NCI-H2227 (cell line): ENCODE measurements around the gene RALA.
"Not testable (repeated sequence)": the region's sequence is repeated elsewhere in the genome, so short reads cannot be mapped to it uniquely, and the experiment has no call there.

Experiments used
- DNase-seq: peaks from one replicate; lab custom pipeline; 2025; ENCODE audit not compliant: unreplicated experiment; lab: John Stamatoyannopoulos, UW

The RALA gene

DNA sequence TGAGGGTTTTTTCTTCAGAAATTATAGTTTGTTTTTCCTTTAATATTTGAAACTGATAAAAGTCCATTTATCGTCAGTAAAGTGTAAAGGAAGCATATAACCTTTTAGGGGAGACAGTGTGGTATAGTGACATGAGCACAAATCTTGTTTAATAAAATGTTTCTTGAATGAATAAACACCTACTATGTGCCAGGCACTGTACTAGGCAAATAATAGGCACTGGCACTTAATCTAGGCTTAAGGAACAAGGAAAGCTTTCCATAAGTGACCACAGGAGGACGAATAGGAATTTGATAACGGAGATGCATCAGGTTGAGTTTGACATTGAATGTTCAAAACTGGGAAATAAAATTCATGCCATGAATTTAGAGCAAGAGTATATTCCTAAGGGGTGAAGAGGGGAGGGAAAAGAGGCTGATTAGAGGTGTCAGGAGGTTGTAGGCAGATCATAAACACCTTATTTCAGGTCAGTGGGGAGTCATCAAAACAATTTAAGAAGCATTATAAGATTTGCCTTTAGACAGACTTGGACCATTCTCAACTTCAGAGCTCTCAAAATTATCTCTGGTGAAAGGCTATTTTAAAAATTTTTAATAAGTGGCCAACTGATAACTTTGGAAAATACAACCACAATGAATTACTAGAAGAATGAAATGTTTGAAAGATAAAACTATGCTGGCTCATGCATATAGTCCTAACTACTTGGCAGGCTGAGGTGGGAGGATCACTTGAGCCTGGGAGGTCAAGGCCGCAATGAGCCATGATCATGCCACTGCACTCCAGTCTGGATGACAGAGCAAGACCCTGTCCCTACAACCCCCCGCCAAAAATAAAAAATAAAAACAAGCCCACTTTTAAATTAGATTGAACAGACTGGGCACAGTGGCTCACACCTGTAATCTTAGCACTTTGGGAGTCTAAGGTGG lies 22.4 kb downstream of the RALA start:
- no peak for DNase-seq

DNA sequence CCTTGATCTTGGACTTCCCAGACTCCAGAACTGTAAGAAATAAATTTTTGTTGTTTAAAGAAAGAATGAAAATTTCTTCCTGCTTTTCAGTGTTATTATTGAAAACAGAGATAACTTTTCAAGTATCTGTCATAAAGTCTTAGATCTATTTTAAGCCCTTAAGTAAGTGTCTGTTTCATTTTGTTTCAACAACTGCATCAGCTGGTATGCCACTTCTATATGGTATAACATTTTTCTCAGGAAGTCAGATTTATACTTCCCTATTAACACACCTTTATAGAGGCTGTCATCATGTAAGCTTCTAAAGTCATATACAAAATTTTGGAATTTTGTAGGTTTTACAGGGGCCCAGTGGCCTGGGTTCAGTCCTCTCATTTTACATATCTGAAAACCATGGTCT lies 24.4 kb downstream of the RALA start:
- no peak for DNase-seq

DNA sequence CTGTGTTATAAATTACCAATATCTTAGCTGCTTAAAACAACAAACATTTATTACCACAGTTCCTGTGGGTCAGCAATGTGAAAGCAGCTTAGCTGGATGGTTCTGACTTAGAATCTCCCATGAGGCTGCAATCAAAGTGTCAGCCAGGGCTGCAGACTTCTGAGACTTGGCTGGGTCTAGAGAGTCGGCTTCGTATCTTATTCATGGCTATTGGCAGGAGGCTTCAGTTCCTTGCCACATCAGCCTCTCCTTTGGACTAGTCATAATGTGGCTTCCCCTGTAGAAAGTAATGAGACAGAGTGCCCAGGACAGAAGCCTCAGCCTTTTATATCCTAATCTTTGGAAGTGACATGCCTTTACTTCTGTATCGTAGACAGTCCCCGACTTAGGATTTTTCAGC lies 27.3 kb downstream of the RALA start:
- DNase-seq: no peak

DNA sequence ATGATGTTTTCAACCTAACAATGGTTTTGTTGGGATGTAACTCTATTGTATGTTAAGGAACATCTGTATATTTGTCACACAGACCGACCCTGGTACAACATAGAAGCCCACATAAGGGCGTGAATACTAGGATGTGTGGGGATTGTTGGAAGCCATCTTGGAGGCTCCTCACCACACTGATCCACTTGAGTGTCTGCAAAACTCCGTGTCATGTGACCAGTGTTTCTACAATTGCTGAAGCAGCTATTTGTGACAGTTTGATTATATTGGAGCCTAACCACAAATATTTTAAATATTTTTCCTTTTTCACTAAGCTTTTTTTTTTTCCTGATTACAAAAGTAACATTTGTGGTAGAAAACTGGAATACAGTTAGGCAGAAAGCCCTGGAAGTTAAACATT lies 27.9 kb downstream of the RALA start:
- no peak for DNase-seq

DNA sequence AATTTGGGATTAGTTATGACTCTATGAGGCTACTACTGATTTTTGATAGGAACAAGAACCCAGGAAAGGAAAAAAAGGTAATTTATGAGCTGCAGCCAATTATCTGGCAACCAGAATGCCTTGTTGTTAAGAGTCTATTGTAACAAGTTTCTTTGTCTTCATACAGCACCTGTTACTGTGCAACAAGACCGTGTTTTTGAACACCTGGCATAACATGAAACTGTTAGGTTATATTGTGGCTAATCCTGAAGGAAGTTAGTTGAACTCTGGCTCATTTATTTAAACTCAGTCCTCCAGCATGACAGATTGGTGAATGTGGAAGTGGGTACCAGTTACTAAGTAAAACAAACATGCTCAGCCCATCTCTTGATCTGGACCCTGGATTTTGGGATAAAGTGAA lies 33.0 kb downstream of the RALA start:
- DNase-seq: no peak

DNA sequence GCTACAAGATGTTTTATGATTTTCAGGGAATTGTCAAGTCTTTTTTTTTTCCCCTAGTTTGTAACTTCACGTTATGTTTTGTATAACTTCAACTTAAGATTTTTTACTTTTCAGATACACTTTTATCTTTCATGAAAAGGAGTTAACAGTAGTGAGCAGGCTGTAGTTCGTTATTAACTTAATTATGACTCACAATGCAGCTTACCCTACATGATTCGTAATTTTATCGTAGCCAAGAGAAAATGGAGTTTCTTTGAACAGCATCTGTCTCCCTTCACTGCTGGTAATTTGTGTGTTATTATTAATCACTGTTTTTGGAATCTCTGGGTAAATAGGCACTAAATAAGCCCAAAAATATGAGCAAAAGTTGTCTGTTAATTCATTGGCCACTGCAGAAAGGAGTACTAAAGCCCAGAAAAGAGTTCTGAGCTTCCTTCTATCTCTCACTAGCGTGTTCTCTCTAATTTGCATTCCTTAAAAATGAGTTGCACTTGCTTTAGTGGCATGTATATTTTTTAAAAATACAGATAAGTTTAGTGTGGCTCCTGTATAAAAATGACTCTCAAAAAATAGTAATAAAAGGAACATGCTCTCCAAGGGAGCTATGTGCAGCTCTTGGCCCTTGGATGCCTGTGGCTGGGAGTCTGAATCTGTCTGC lies 36.1 kb downstream of the RALA start:
- no peak for DNase-seq

DNA sequence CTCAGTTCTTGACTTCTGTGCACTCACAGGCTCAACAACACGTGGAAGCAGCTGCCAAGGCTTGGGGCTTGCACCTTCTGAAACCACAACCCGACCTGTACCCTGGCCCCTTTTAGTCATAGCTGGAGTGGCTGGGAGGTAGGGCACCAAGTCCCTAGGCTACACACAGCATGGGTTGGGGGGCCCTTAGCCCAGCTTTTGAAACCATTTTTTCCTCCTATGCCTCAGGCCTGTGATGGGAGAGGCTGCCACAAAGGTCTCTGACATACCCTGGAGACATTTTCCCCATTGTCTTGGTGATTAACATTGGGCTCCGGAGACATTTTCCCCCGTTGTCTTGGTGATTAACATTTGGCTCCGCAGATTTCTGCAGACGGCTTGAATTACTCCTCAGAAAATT lies 38.6 kb downstream of the RALA start:
- DNase-seq: no peak

DNA sequence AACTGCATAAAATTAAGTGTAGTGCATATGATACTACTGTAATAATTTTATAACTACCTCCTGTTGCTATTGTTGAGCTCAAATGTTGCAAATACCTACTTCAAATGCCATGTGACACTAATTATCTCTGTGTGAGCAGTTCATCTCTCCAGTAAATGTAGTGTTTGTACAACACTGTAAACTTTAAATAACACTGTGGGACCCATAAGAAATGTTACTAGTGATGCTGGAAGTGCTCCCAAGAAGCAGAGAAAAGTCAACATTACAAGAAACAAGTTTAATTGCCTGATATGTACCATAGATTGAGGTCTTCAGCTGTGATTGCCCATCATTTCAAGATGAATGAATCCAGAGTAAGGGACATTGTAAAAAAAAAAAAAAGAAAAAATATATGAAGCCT lies 39.9 kb downstream of the RALA start:
- no peak for DNase-seq

DNA sequence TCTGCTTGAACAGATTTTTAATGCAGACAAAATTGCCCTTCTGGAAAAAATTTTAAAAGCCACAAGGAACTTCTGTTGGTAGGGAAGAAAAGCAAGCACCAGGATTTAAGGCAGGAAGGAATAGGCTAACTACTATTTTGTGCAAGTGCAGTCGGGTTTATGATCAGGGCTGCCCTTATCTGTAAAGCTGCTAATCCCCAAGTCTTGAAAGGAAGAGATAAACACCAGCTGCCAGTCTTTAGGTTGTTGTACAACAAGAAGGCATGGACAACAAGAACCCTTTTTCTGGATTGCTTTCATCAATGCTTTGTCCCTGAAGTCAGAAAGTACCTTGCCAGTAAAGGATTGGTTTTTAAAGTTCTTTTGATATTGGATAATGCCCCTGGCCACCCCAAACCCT lies 40.7 kb downstream of the RALA start:
- no peak for DNase-seq

DNA sequence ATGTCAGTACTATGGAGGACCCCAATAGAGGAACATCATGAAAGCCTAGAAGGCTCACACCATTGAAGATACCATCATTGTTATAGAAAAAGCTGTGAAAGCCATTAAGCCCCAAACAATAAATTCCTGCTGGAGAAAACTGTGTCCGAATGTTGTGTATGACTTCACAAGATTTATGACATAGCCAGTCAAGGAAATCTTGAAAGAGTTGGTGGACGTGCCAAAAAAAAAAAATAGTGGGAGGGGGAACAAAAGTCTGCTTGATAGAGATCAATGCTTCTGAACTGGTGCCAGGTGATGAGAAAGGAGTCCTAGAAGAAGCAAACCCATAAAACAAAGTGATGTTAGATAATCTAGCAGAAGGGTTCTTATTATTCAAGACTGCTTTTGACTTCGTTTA lies 41.2 kb downstream of the RALA start:
- no peak for DNase-seq

DNA sequence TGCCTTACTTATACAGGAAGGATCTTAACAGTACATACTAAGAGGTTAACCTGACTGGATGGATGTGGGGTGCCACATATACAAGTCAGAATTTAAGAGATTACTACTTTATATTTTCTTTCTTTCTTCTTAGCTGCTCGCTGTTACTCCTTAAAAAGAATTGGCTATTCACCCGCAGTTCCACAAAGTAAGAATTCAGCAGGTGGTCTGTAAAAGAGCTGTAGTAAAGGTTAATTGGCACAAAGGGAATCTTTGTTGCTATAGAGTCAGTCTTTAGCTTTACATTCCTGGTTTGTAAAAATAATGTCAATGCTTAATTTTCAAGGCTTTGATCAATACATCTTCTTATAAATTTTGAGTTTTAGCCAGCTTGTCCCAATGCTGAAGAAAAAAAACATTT lies 43.2 kb downstream of the RALA start:
- DNase-seq: no peak

DNA sequence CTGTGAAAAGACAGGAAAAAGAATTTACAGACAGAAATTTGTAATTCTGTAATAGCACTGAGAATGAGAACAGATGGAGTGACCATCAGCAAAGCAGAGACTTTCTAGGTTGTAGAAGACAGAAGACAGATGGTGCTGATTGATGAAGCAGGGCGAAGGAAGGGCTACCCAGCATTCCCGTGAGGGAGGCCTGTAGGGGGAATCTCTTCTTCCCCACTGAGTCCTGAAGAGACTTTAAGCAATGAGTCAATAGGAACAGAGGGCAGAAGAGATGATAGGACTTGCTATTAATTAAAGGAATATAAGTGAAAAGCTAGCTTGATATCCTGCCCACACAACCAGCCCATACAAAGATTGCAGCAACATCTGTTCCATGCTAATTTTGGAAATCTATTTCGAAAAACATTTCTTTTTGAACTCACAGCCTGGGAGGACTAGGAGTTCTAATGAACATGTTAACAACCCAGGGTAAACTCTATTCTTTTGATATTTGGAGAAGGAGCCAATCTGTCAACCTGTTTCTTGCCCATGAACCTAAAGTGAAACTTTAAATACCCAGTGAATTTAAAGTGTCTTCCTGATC lies 44.1 kb downstream of the RALA start:
- DNase-seq: no peak

DNA sequence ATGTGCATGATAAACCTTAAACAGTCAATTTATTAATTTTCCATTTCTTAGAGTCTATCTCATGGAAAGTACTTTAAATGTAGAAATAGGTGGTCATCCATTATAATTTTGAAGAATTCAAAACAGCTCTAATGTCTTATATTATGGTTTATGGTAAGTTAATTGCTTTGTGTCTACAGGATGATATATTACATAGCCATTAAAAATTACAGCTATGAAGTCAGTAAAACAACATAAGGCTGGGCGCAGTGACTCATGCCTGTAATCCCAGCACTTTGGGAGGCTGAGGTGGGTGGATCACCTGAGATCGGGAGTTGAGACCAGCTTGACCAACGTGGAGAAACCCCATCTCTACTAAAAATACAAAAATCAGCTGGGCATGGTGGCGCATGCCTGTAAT lies 44.9 kb downstream of the RALA start:
- not testable (repeated sequence) for DNase-seq

DNA sequence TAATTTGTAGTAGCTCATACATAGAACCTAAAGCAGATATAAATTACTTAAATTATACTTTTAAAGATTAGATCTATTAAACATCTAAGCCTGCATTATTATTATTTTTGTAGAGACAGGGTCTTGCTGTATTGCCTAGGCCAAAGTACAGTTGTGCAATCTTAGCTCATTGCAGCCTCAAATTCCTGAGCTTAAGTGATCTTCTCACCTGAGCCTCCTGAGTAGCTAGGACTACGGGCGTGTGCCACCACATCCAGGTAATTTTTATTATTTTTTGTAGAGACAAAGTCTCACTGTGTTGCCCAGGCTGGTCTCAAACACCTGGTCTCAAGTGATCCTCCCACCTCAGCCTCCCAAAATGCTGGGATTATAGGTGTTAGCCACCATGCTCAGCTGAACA lies 46.7 kb downstream of the RALA start:
- DNase-seq: no peak

DNA sequence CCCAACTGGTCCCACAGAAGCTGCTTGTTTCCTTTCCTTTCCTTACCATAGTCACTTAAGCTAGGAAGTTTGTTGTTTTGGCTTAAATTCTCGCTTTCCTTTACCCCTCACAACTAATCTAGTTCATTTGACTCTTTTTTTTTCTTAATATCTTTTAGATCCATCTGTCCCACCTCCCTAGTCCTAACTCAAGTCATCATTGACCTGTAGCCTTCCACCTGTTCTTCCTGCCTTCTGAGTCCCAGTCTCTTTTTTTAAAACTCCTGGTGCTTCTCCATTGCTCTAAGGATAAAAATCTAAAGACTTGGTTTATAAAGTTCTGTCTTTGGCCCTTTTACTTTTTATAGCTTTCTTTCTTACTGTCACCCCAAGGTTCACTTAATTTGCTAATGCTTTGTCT lies 47.6 kb downstream of the RALA start:
- DNase-seq: no peak

DNA sequence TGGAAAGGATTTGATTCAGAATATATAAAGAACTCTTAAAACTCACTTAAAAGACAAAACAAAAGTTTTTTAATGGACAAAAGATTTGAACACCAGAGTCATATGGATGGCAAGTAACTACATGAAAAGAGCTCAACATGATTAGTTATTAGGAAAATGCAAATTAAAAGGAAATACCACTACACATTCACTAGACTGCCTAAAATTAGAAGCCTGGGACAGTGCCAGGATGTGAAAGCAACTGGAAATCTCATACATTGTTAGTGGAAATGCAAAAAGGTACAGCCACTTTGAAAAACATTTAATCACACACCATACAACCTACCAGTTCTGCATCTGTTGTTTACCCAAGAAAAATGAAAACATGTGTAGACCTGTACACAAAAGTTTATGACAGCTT lies 48.8 kb downstream of the RALA start:
- no peak for DNase-seq

DNA sequence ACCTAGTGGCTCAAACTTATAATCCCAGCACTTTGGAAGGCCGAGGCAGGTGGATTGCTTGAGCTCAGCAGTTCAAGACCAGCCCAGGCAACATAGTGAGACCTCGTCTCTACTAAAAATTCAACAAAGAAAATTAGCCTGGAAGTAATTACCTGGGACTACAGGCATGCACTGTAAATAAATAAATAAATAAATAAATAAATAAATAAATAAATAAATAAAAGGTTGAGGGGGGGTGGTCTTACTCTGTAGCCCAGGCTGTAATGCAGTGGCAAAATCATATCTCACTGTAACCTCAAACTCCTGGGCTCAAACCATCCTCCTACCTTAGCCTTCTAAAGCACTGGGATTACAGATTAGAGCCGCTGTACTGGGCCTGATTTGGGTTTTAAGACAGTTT lies 50.5 kb downstream of the RALA start:
- DNase-seq: no peak

DNA sequence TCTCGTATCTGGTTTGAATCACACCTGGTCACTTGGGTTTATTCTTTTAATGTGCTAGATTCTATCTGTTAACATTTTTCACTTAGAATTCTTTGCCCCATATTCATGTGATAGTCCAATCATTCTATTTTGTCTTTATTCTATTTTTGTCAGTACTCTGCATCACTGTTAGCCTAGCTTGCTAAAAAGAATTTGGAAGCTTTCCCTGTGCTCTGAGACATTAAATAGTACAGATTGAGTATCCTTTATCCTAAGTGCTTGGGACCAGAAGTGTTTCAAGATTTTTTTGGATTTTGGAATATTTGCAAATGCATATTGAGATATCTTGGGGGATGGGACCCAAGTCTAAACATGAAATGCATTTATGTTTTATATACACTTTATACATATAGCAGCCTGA lies 51.0 kb downstream of the RALA start:
- no peak for DNase-seq

DNA sequence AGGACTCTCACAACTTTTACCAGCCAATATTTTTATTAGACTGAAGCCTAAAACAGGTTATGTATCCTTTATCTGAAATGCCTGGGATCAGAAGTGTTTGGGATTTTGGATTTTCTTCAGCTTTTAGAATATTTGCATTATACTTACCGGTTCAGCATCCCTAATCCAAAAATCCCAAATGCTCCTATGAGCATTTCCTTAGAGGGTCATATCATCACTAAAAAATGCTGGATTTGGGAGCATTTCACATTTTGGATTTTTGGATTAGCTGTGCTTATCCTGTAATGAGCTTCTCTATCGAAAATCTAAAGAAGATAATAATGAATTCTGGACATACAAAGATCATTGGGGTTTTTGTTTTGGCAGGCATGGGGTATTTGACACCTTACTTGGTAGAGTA lies 53.0 kb downstream of the RALA start:
- DNase-seq: no peak

DNA sequence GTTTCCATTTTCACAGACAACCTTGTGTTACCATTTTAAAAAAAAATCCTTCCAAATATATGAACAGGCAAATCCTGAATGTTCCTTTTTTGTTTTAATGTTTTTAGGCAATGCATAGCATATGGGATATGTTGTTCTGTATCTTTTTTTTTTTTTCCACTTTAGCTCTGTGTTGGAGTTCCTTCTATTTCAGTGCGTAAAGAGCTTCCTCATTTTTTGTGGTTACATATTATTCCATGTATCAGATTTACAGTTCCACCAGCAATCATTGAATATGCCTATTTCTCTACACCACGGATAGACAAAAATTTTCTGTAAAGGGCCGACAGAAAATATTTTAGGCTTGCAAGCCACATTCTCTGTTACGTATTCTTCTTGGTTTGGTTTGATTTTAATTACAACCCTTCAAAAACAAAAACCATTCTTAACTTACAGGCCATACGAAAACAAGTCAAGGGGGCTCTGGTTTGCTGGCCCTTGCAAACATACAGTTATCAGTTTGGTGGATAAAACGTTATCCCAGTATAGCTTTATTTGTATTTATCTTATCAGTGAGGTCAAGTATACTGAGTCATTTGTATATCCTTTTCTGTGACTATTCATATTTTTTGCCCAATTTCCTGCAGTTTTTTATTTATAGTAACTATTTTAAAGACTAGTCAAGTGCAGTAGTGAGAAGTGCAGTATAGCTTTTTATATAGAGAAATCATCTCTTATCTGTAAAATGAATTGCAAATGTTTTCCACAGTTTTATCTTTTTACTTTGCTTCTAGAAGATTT lies 55.7 kb downstream of the RALA start:
- no peak for DNase-seq

DNA sequence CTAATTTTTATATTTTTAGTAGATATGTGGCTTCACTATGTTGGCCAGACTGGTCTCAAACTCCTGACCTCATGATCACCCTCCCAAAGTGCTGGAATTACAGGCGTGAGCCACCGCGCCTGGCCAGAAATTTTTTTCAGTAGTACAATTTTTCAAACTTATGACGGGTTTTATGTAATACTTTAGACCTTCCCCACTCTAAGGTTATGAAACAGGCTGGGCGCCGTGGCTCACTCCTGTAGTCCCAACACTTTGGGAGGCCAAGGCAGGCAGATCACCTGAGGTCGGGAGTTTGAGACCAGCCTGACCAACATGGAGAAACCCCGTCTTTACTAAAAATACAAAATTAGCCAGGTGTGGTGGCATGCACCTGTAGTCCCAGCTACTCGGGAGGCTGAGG lies 56.5 kb downstream of the RALA start:
- not testable (repeated sequence) for DNase-seq
